GM12892 (cell line): ENCODE measurements around the gene RALGPS1.

Source experiments
- DNase-seq: peaks from one replicate; pipeline ENCODE4 v3.0.0; 2011; ENCODE audit not compliant: insufficient read length
- FAIRE-seq: peaks from 2 replicates; lab custom pipeline; 2011; peaks lifted over from hg19 to GRCh38; lab: Jason Lieb, UNC
- POLR2A ChIP-seq: IDR thresholded peaks from 2 replicates; pipeline ENCODE4 v1.6.1; 2011; ENCODE audit warnings: low read depth, low read length, control low read depth
- POLR2AphosphoS5 ChIP-seq: IDR thresholded peaks from 2 replicates; pipeline ENCODE4 v1.6.1; 2011; ENCODE audit warnings: low read depth, low read length, control low read depth
- TAF1 ChIP-seq: IDR thresholded peaks from 2 replicates; pipeline ENCODE4 v1.6.1; 2011; ENCODE audit warnings: low read depth, mild to moderate bottlenecking, control low read depth, low read length, borderline replicate concordance

Gene RALGPS1

GRCh38 chr9:127258606-127259471 is 344.3 kb downstream of the RALGPS1 start:
- DNase-seq (no peak), FAIRE-seq (no peak)
- TF ChIP-seq POLR2AphosphoS5 (no peak), POLR2A (no peak), TAF1 (no peak)

GRCh38 chr9:127262602-127263001 is 348.0 kb downstream of the RALGPS1 start:
- FAIRE-seq (no peak), DNase-seq (no peak)
- TF ChIP-seq TAF1 (no peak), POLR2AphosphoS5 (no peak)

GRCh38 chr9:127263237-127263636 is 348.7 kb downstream of the RALGPS1 start:
- no peak for TF ChIP-seq POLR2A
- TF ChIP-seq POLR2AphosphoS5, result no peak
- no peak for TF ChIP-seq TAF1

GRCh38 chr9:127263664-127264063 is 349.1 kb downstream of the RALGPS1 start:
- no peak for FAIRE-seq
- no peak for DNase-seq
- no peak for TF ChIP-seq POLR2A

More at GRCh38 chr9:127263237-127263636, 348.7 kb downstream of the RALGPS1 start:
- no peak for FAIRE-seq
- no peak for DNase-seq

GRCh38 chr9:127264462-127265219 is 350.1 kb downstream of the RALGPS1 start, which contains the start of gene GARNL3:
GARNL3 (plus strand) TSS chr9:127264774; CDS start chr9:127264878, 104 bp downstream.
- DNase-seq (no peak), FAIRE-seq (no peak)

GRCh38 chr9:127267793-127268525 is 353.4 kb downstream of the RALGPS1 start:
- FAIRE-seq (peak; percentile 85), DNase-seq (no peak)
- TF ChIP-seq POLR2A (no peak), TAF1 (no peak), POLR2AphosphoS5 (no peak)

More at GRCh38 chr9:127264462-127265219, 350.1 kb downstream of the RALGPS1 start, which contains the start of gene GARNL3:
- TF ChIP-seq POLR2A, result no peak
- no peak for TF ChIP-seq POLR2AphosphoS5
- no peak for TF ChIP-seq TAF1

- TF ChIP-seq POLR2A, result no peak
- no peak for TF ChIP-seq TAF1
- no peak for TF ChIP-seq POLR2AphosphoS5
- DNase-seq, result no peak
- FAIRE-seq, result peak; percentile 64
Observed at GRCh38 chr9:127269449-127269848, 354.9 kb downstream of the RALGPS1 start.
